Lower lobe of right lung (tissue), 2 donors: Measurements from ENCODE around the gene SNTG2. TPM values are rescaled to one million over a fixed set of nuclear protein-coding genes. Genes with fewer than 3 reads are reported as not detected.

Source experiments
- ATAC-seq, 2 donors: fragments of 200-7000 bp; cut with Tn5 transposase; one replicate each; pipeline ENCODE4 v1.9.1; 2020 to 2022; ENCODE audit warnings: mild to moderate bottlenecking in 2 of 2, moderate library complexity in 2 of 2
- DNase-seq: peaks from one replicate; pipeline ENCODE4 v3.0.0-alpha.2; 2020
- H3K27ac ChIP-seq: fragments of 200-600 bp; one replicate; pipeline ENCODE4 v1.8.0; 2022
- H3K27me3 ChIP-seq: fragments of 200-600 bp; one replicate; pipeline ENCODE4 v1.8.0; 2022; ENCODE audit warnings: low read depth
- H3K36me3 ChIP-seq: fragments of 200-600 bp; one replicate; pipeline ENCODE4 v1.8.0; 2022; ENCODE audit warnings: mild to moderate bottlenecking
- H3K4me1 ChIP-seq: fragments of 200-600 bp; one replicate; pipeline ENCODE4 v1.8.0; 2022
- H3K4me3 ChIP-seq: fragments of 200-600 bp; one replicate; pipeline ENCODE4 v1.8.0; 2022; ENCODE audit warnings: mild to moderate bottlenecking
- H3K9me3 ChIP-seq: fragments of 200-600 bp; one replicate; pipeline ENCODE4 v1.8.0; 2022
- intact Hi-C: fragments of 100-400 bp; cut with DNase I; formaldehyde crosslinking; loops from one replicate; pipeline ENCODE4 v1.11.0; 2022
- total RNA-seq: library from RNA; stranded (reverse); fragmentation: NEBNext Ultra II Directional; extraction: Animal tissue kit (Norgen Biotek cat#: 25700); gene quantifications from one replicate; pipeline ENCODE4 v1.2.1, GENCODE V29; 2021
- TF ChIP-seq, protein P1 (sequence below): fragments of 200-600 bp; IDR thresholded peaks from one replicate; pipeline ENCODE4 v1.8.0; 2022; ENCODE audit warnings: antibody characterized with exemption, mild to moderate bottlenecking
- donor health status: DM: no; HTN: yes; CAD: no; lungs with severe emphysema.

SNTG2 gene
- total RNA-seq, 1 donor from 2014 or later = 1.4 TPM

- H3K4me1 ChIP-seq = no peaks in the 10 kb centered on the region
- H3K9me3 ChIP-seq = no peaks in the 10 kb centered on the region
- no peaks in the 10 kb centered on the region for H3K27me3 ChIP-seq
- DNase-seq (no peak), ATAC-seq (no peak)
- no peak overlapping the region for H3K27ac ChIP-seq
- TF ChIP-seq, protein P1, sequence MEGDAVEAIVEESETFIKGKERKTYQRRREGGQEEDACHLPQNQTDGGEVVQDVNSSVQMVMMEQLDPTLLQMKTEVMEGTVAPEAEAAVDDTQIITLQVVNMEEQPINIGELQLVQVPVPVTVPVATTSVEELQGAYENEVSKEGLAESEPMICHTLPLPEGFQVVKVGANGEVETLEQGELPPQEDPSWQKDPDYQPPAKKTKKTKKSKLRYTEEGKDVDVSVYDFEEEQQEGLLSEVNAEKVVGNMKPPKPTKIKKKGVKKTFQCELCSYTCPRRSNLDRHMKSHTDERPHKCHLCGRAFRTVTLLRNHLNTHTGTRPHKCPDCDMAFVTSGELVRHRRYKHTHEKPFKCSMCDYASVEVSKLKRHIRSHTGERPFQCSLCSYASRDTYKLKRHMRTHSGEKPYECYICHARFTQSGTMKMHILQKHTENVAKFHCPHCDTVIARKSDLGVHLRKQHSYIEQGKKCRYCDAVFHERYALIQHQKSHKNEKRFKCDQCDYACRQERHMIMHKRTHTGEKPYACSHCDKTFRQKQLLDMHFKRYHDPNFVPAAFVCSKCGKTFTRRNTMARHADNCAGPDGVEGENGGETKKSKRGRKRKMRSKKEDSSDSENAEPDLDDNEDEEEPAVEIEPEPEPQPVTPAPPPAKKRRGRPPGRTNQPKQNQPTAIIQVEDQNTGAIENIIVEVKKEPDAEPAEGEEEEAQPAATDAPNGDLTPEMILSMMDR = no peak
- no peak overlapping the region for H3K4me3 ChIP-seq
- intact Hi-C loops = no loop called here
- no peaks in the 10 kb centered on the region for H3K36me3 ChIP-seq
Measured at GRCh38 chr2:1318366-1319009, 367.8 kb downstream of the SNTG2 start.

GRCh38 chr2:1319393-1319792 lies 368.7 kb downstream of the SNTG2 start:
- DNase-seq = no peak
- intact Hi-C loops = no loop called here

GRCh38 chr2:1321321-1321720 lies 370.7 kb downstream of the SNTG2 start:
- ATAC-seq (no peak), DNase-seq (no peak)
- Histone ChIP-seq H3K36me3 (no peaks in the 10 kb centered on the region), H3K27me3 (no peaks in the 10 kb centered on the region), H3K4me3 (no peak overlapping the region), H3K27ac (no peak overlapping the region), H3K9me3 (no peaks in the 10 kb centered on the region), H3K4me1 (no peaks in the 10 kb centered on the region)
- TF ChIP-seq, protein P1 = no peak
- intact Hi-C loops = no loop called here

More at GRCh38 chr2:1319393-1319792, 368.7 kb downstream of the SNTG2 start:
- Histone ChIP-seq H3K4me3 (no peak overlapping the region), H3K27me3 (no peaks in the 10 kb centered on the region), H3K4me1 (no peaks in the 10 kb centered on the region), H3K36me3 (no peaks in the 10 kb centered on the region), H3K9me3 (no peaks in the 10 kb centered on the region), H3K27ac (no peak overlapping the region)
- TF ChIP-seq, protein P1 = no peak
- no peak for ATAC-seq

GRCh38 chr2:1324884-1325283 lies 374.2 kb downstream of the SNTG2 start:
- DNase-seq = no peak
- Histone ChIP-seq H3K4me3 (no peak overlapping the region), H3K36me3 (no peaks in the 10 kb centered on the region), H3K9me3 (no peaks in the 10 kb centered on the region), H3K4me1 (no peaks in the 10 kb centered on the region), H3K27ac (no peak overlapping the region), H3K27me3 (no peaks in the 10 kb centered on the region)
- no peak for ATAC-seq
- intact Hi-C loops = no loop called here
- TF ChIP-seq, protein P1 = no peak

DNA sequence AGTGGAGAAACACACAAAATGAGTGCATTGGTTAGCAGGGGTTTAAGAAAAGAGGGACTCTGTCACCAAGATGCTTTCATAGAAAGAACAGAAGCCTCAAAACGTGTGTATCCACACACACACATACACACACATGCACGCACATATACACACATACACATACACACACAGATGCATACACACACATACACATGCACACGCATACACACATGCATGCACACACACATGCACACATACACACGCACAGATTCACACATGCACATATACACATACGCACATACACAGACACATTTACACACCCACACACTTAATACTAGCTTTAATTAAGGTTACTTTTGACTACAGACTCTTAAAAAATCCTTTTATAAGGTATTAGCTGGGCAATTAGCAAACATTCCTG lies 378.0 kb downstream of the SNTG2 start:
- Histone ChIP-seq H3K4me3 (no peak overlapping the region), H3K4me1 (no peaks in the 10 kb centered on the region), H3K9me3 (no peaks in the 10 kb centered on the region), H3K27ac (no peak overlapping the region), H3K36me3 (no peaks in the 10 kb centered on the region), H3K27me3 (no peaks in the 10 kb centered on the region)
- TF ChIP-seq, protein P1 = no peak
- intact Hi-C loops = no loop called here
- no peak for DNase-seq
- ATAC-seq = no peak
